Hepatocyte (in vitro differentiated cells): ENCODE results near the gene NCKAP5L. TPM values are rescaled to one million over a fixed set of nuclear protein-coding genes. Genes with fewer than 3 reads are reported as not detected.
A peak's percentile ranks its signal among the peaks of the same experiment; 100 is the strongest.

Experiments
- DNase-seq: peaks from one replicate; pipeline ENCODE4 v3.0.0-alpha.2; 2016; ENCODE audit warnings: low spot score
- H2AFZ ChIP-seq: fragments of 200-600 bp; sonication (generic); 2 replicates; pipeline ENCODE4 v1.6.0; 2016; ENCODE audit warnings: antibody characterized with exemption, mild to moderate bottlenecking
- H3K27ac ChIP-seq: fragments of 200-600 bp; sonication (generic); 2 replicates; pipeline ENCODE4 v1.5.1; 2016; ENCODE audit warnings: mild to moderate bottlenecking
- H3K27me3 ChIP-seq: fragments of 200-600 bp; sonication (generic); 2 replicates; pipeline ENCODE4 v1.6.1; 2016
- H3K36me3 ChIP-seq: fragments of 200-600 bp; sonication (generic); replicated peaks from 2 replicates; pipeline ENCODE4 v1.5.1; 2016; ENCODE audit warnings: low read depth; ENCODE audit not compliant: insufficient read depth
- H3K4me1 ChIP-seq: fragments of 200-600 bp; sonication (generic); 2 replicates; pipeline ENCODE4 v1.5.1; 2016; ENCODE audit warnings: mild to moderate bottlenecking, moderate library complexity; ENCODE audit not compliant: insufficient read depth
- H3K4me2 ChIP-seq: fragments of 200-600 bp; sonication (generic); 2 replicates; pipeline ENCODE4 v1.6.0; 2016
- H3K4me3 ChIP-seq: fragments of 200-600 bp; sonication (generic); 2 replicates; pipeline ENCODE4 v1.5.1; 2016; ENCODE audit warnings: mild to moderate bottlenecking
- H3K79me2 ChIP-seq: fragments of 200-600 bp; sonication (generic); 2 replicates; pipeline ENCODE4 v1.6.0; 2017; ENCODE audit warnings: mild to moderate bottlenecking
- H3K9me2 ChIP-seq: fragments of 200-600 bp; sonication (generic); replicated peaks from 2 replicates; pipeline ENCODE4 v1.6.0; 2017; ENCODE audit warnings: mild to moderate bottlenecking; ENCODE audit not compliant: insufficient read depth
- H3K9me3 ChIP-seq: fragments of 200-600 bp; sonication (generic); 2 replicates; pipeline ENCODE4 v1.5.1; 2016; ENCODE audit warnings: low read depth, mild to moderate bottlenecking
- H4K20me1 ChIP-seq: fragments of 200-600 bp; sonication (generic); 2 replicates; pipeline ENCODE4 v1.6.0; 2016; ENCODE audit warnings: mild to moderate bottlenecking; ENCODE audit not compliant: insufficient read depth, poor library complexity, severe bottlenecking
- CTCF ChIP-seq: fragments of 200-600 bp; sonication (generic); IDR thresholded peaks from 2 replicates; pipeline ENCODE4 v1.5.1; 2016; ENCODE audit warnings: antibody characterized with exemption, mild to moderate bottlenecking; ENCODE audit not compliant: poor library complexity
- EZH2 ChIP-seq: fragments of 200-600 bp; sonication (generic); IDR thresholded peaks from 2 replicates; pipeline ENCODE4 v1.6.1; 2016; ENCODE audit warnings: antibody characterized with exemption, mild to moderate bottlenecking, borderline replicate concordance
- EZH2phosphoT487 ChIP-seq: fragments of 200-600 bp; sonication (generic); IDR thresholded peaks from one replicate; pipeline ENCODE4 v1.6.1; 2018; ENCODE audit warnings: antibody characterized with exemption, mild to moderate bottlenecking, low read depth, moderate library complexity; ENCODE audit not compliant: unreplicated experiment, severe bottlenecking
- WGBS: methylation state at CpG from one replicate; pipeline ENCODE4 v1.1.6; 2016; ENCODE audit warnings: low lambda C conversion rate; ENCODE audit errors: missing lambda C conversion rate; 5-methylcytosine and 5-hydroxymethylcytosine counted together
- polyA plus RNA-seq: library from polyadenylated mRNA; unstranded; fragments of >200 nt; fragmentation: Nextera tagmentation; extraction: Ambion mirVana; gene quantifications from 2 replicates; pipeline ENCODE4 v1.2.1, GENCODE V29; 2016
- total RNA-seq: library from RNA; depleted of rRNA; stranded (reverse); fragments of >200 nt; gene quantifications from 2 replicates; pipeline ENCODE4 v1.2.3, GENCODE V29; 2014

NCKAP5L gene
- total and polyA plus RNA-seq, 2 experiments from 2014 or later = 14.5 to 26.7 TPM

- Histone ChIP-seq H3K79me2 (peaks cover 75% of the 10 kb centered on the region), H3K4me3 (no peak overlapping the region), H3K27ac (no peak overlapping the region), H3K9me3 (no peaks in the 10 kb centered on the region), H3K4me1 (peaks cover 22% of the 10 kb centered on the region), H3K36me3 (no peaks in the 10 kb centered on the region), H4K20me1 (peaks cover 15% of the 10 kb centered on the region), H3K9me2 (no peaks in the 10 kb centered on the region), H3K27me3 (no peaks in the 10 kb centered on the region), H2AFZ (no peak overlapping the region), H3K4me2 (no peak overlapping the region)
- TF ChIP-seq EZH2phosphoT487 = no peak
- TF ChIP-seq CTCF = no peak
- no peak for TF ChIP-seq EZH2
- WGBS = 88% methylated on average over 4 of the region's 4 CpGs
- DNase-seq = no peak
These were observed 16.2 kb downstream of the NCKAP5L start for GRCh38 chr12:49811961-49812401.

GRCh38 chr12:49811136-49811535 is 17.1 kb downstream of the NCKAP5L start:
- H3K4me2 ChIP-seq = no peak overlapping the region
- 91% methylated on average over 3 of the region's 5 CpGs for WGBS
- no peak overlapping the region for H2AFZ ChIP-seq
- no peak for TF ChIP-seq EZH2
- no peak for TF ChIP-seq CTCF
- TF ChIP-seq EZH2phosphoT487 = no peak
- no peak overlapping the region for H3K27ac ChIP-seq
- peaks cover 22% of the 10 kb centered on the region for H3K4me1 ChIP-seq
- DNase-seq = no peak
- H3K9me3 ChIP-seq = no peaks in the 10 kb centered on the region
- no peaks in the 10 kb centered on the region for H3K36me3 ChIP-seq
- no peak overlapping the region for H3K4me3 ChIP-seq
- no peaks in the 10 kb centered on the region for H3K9me2 ChIP-seq
- H4K20me1 ChIP-seq = peaks cover 18% of the 10 kb centered on the region
- no peaks in the 10 kb centered on the region for H3K27me3 ChIP-seq
- peaks cover 80% of the 10 kb centered on the region for H3K79me2 ChIP-seq

- TF ChIP-seq EZH2phosphoT487 (no peak), EZH2 (no peak), CTCF (no peak)
- Histone ChIP-seq H3K27me3 (no peaks in the 10 kb centered on the region), H3K9me3 (no peaks in the 10 kb centered on the region), H2AFZ (no peak overlapping the region), H3K4me3 (no peak overlapping the region), H4K20me1 (peaks cover 16% of the 10 kb centered on the region), H3K9me2 (no peaks in the 10 kb centered on the region), H3K36me3 (no peaks in the 10 kb centered on the region), H3K4me2 (peak overlapping the region; percentile 56), H3K4me1 (peaks cover 22% of the 10 kb centered on the region), H3K27ac (peak overlapping the region; percentile 76), H3K79me2 (peaks cover 68% of the 10 kb centered on the region)
- no peak for DNase-seq
- WGBS = 49% methylated on average over 5 of the region's 9 CpGs
These were observed 18.3 kb downstream of the NCKAP5L start for GRCh38 chr12:49809906-49810389.
